ENCODE data around the gene PLEKHA1.

PLEKHA1 gene

GRCh38 chr10:122468926-122469781, 94.6 kb downstream of the PLEKHA1 start:
- peak; percentile 99 for DNase-seq
- Histone ChIP-seq H2AFZ (ENCODE audit: low read depth, low read length) (no peak overlapping the region), H2BK12ac (ENCODE audit: low read length in 2 of 2) (peak overlapping the region; percentile 84 to 97), H3K36me3 (ENCODE audit: control insufficient read depth in 1 of 2, insufficient read depth in 2 of 2, low read depth in 1 of 2, low read length in 2 of 2) (peaks cover 3 to 39% of the 10 kb centered on the region in 2 experiments), H2BK15ac (ENCODE audit: low read depth, poor library complexity, severe bottlenecking) (peak overlapping the region; percentile 96), H3K14ac (ENCODE audit: low read length in 2 of 2) (no peak overlapping the region), H3K4me2 (ENCODE audit: low read length, poor library complexity, severe bottlenecking) (no peak overlapping the region), H3K27ac (ENCODE audit: low read length, poor library complexity, severe bottlenecking) (peak overlapping the region; percentile 10), H3K9ac (ENCODE audit: low read length) (peak overlapping the region; percentile 62), H4K91ac (ENCODE audit: low read length) (peak overlapping the region; percentile 92), H3K4me1 (ENCODE audit: control insufficient read depth, insufficient read depth, low read depth, low read length) (peaks cover 6% of the 10 kb centered on the region), H3K9me3 (ENCODE audit: control insufficient read depth, low read length) (no peaks in the 10 kb centered on the region), H3K27me3 (ENCODE audit: control insufficient read depth in 1 of 2, insufficient read depth in 1 of 2, low read length in 2 of 2) (no peaks in the 10 kb centered on the region), H3K18ac (ENCODE audit: low read depth in 1 of 2, low read length in 2 of 2) (peak overlapping the region; percentile 49 to 94), H4K8ac (ENCODE audit: low read length) (peak overlapping the region; percentile 52), H2BK5ac (ENCODE audit: low read depth, low read length, poor library complexity, severe bottlenecking) (no peak overlapping the region), H3K79me1 (replicated peaks; ENCODE audit: low read length, poor library complexity, severe bottlenecking) (peaks cover 22% of the 10 kb centered on the region), H3K23ac (ENCODE audit: low read length in 2 of 2) (no peak overlapping the region), H3K4ac (ENCODE audit: low read depth in 1 of 2, low read length in 2 of 2) (peak overlapping the region; percentile 55 to 92), H3K4me3 (ENCODE audit: insufficient read depth in 1 of 2, low read depth in 1 of 2, low read length in 2 of 2) (peak overlapping the region in 1 of 2 experiments; percentile 49), H2BK120ac (ENCODE audit: low read depth, low read length) (peak overlapping the region; percentile 42), H2AK5ac (ENCODE audit: low read length, severe bottlenecking) (no peak overlapping the region)
- WGBS = 26% methylated on average over 9 of the region's 11 CpGs

- Histone ChIP-seq H3K27ac (ENCODE audit: low read length, poor library complexity, severe bottlenecking) (no peak overlapping the region), H3K36me3 (ENCODE audit: control insufficient read depth in 1 of 2, insufficient read depth in 2 of 2, low read depth in 1 of 2, low read length in 2 of 2) (peaks cover 3 to 36% of the 10 kb centered on the region in 2 experiments), H2AK5ac (ENCODE audit: low read length, severe bottlenecking) (no peak overlapping the region), H3K4ac (ENCODE audit: low read depth in 1 of 2, low read length in 2 of 2) (peak overlapping the region in 1 of 2 experiments; percentile 86), H2BK120ac (ENCODE audit: low read depth, low read length) (peak overlapping the region; percentile 42), H3K4me1 (ENCODE audit: control insufficient read depth, insufficient read depth, low read depth, low read length) (peaks cover 10% of the 10 kb centered on the region), H2BK12ac (ENCODE audit: low read length in 2 of 2) (peak overlapping the region; percentile 19 to 56), H3K79me1 (replicated peaks; ENCODE audit: low read length, poor library complexity, severe bottlenecking) (peaks cover 21% of the 10 kb centered on the region), H2BK5ac (ENCODE audit: low read depth, low read length, poor library complexity, severe bottlenecking) (no peak overlapping the region), H3K23ac (ENCODE audit: low read length in 2 of 2) (no peak overlapping the region), H2BK15ac (ENCODE audit: low read depth, poor library complexity, severe bottlenecking) (no peak overlapping the region), H3K4me3 (ENCODE audit: insufficient read depth in 1 of 2, low read depth in 1 of 2, low read length in 2 of 2) (no peak overlapping the region), H3K4me2 (ENCODE audit: low read length, poor library complexity, severe bottlenecking) (no peak overlapping the region), H4K8ac (ENCODE audit: low read length) (no peak overlapping the region), H3K18ac (ENCODE audit: low read depth in 1 of 2, low read length in 2 of 2) (peak overlapping the region in 1 of 2 experiments; percentile 58), H3K9ac (ENCODE audit: low read length) (peak overlapping the region; percentile 53), H3K9me3 (ENCODE audit: control insufficient read depth, low read length) (no peaks in the 10 kb centered on the region), H4K91ac (ENCODE audit: low read length) (no peak overlapping the region), H2AFZ (ENCODE audit: low read depth, low read length) (no peak overlapping the region), H3K14ac (ENCODE audit: low read length in 2 of 2) (no peak overlapping the region), H3K27me3 (ENCODE audit: control insufficient read depth in 1 of 2, insufficient read depth in 1 of 2, low read length in 2 of 2) (no peaks in the 10 kb centered on the region)
- DNase-seq = no peak
- WGBS = 95% methylated on average over 4 of the region's 4 CpGs
Observed at GRCh38 chr10:122469848-122470247, 95.3 kb downstream of the PLEKHA1 start.

- Histone ChIP-seq H4K91ac (ENCODE audit: low read length) (peak overlapping the region; percentile 30), H3K4me2 (ENCODE audit: low read length, poor library complexity, severe bottlenecking) (no peak overlapping the region), H2BK120ac (ENCODE audit: low read depth, low read length) (peak overlapping the region; percentile 2), H3K27me3 (ENCODE audit: control insufficient read depth in 1 of 2, insufficient read depth in 1 of 2, low read length in 2 of 2) (no peaks in the 10 kb centered on the region), H2AK5ac (ENCODE audit: low read length, severe bottlenecking) (no peak overlapping the region), H3K4me3 (ENCODE audit: insufficient read depth in 1 of 2, low read depth in 1 of 2, low read length in 2 of 2) (no peak overlapping the region), H3K14ac (ENCODE audit: low read length in 2 of 2) (no peak overlapping the region), H2BK12ac (ENCODE audit: low read length in 2 of 2) (peak overlapping the region in 1 of 2 experiments; percentile 85), H3K4me1 (ENCODE audit: control insufficient read depth, insufficient read depth, low read depth, low read length) (peaks cover 26% of the 10 kb centered on the region), H2BK15ac (ENCODE audit: low read depth, poor library complexity, severe bottlenecking) (peak overlapping the region; percentile 44), H2BK5ac (ENCODE audit: low read depth, low read length, poor library complexity, severe bottlenecking) (no peak overlapping the region), H3K18ac (ENCODE audit: low read depth in 1 of 2, low read length in 2 of 2) (peak overlapping the region; percentile 5 to 56), H3K4ac (ENCODE audit: low read depth in 1 of 2, low read length in 2 of 2) (no peak overlapping the region), H3K9ac (ENCODE audit: low read length) (peak overlapping the region; percentile 32), H3K9me3 (ENCODE audit: control insufficient read depth, low read length) (no peaks in the 10 kb centered on the region), H3K36me3 (ENCODE audit: control insufficient read depth in 1 of 2, insufficient read depth in 2 of 2, low read depth in 1 of 2, low read length in 2 of 2) (peaks cover 8 to 25% of the 10 kb centered on the region in 2 experiments), H4K8ac (ENCODE audit: low read length) (peak overlapping the region; percentile 19), H3K27ac (ENCODE audit: low read length, poor library complexity, severe bottlenecking) (no peak overlapping the region), H3K79me1 (replicated peaks; ENCODE audit: low read length, poor library complexity, severe bottlenecking) (peaks cover 20% of the 10 kb centered on the region), H3K23ac (ENCODE audit: low read length in 2 of 2) (no peak overlapping the region), H2AFZ (ENCODE audit: low read depth, low read length) (no peak overlapping the region)
- no peak for DNase-seq
- 95% methylated on average over 4 of the region's 4 CpGs for WGBS
Observed at GRCh38 chr10:122471531-122472177, 97.1 kb downstream of the PLEKHA1 start.

- H3K18ac ChIP-seq (ENCODE audit: low read depth in 1 of 2, low read length in 2 of 2) = peak overlapping the region in 1 of 2 experiments; percentile 67
- no peak for DNase-seq
- H3K4me2 ChIP-seq (ENCODE audit: low read length, poor library complexity, severe bottlenecking) = no peak overlapping the region
- no peak overlapping the region for H3K23ac ChIP-seq (ENCODE audit: low read length in 2 of 2)
- peaks cover 22% of the 10 kb centered on the region for H3K79me1 ChIP-seq (replicated peaks; ENCODE audit: low read length, poor library complexity, severe bottlenecking)
- 71% methylated on average over 7 of the region's 8 CpGs for WGBS
- H3K14ac ChIP-seq (ENCODE audit: low read length in 2 of 2) = no peak overlapping the region
- no peak overlapping the region for H3K4me3 ChIP-seq (ENCODE audit: insufficient read depth in 1 of 2, low read depth in 1 of 2, low read length in 2 of 2)
- no peaks in the 10 kb centered on the region for H3K27me3 ChIP-seq (ENCODE audit: control insufficient read depth in 1 of 2, insufficient read depth in 1 of 2, low read length in 2 of 2)
- peaks cover 8 to 29% of the 10 kb centered on the region in 2 experiments for H3K36me3 ChIP-seq (ENCODE audit: control insufficient read depth in 1 of 2, insufficient read depth in 2 of 2, low read depth in 1 of 2, low read length in 2 of 2)
- H2BK120ac ChIP-seq (ENCODE audit: low read depth, low read length) = no peak overlapping the region
- H2AFZ ChIP-seq (ENCODE audit: low read depth, low read length) = no peak overlapping the region
- H2BK5ac ChIP-seq (ENCODE audit: low read depth, low read length, poor library complexity, severe bottlenecking) = no peak overlapping the region
- H2BK12ac ChIP-seq (ENCODE audit: low read length in 2 of 2) = peak overlapping the region; percentile 29 to 45
- no peaks in the 10 kb centered on the region for H3K9me3 ChIP-seq (ENCODE audit: control insufficient read depth, low read length)
- H3K27ac ChIP-seq (ENCODE audit: low read length, poor library complexity, severe bottlenecking) = no peak overlapping the region
- H4K8ac ChIP-seq (ENCODE audit: low read length) = no peak overlapping the region
- H2BK15ac ChIP-seq (ENCODE audit: low read depth, poor library complexity, severe bottlenecking) = no peak overlapping the region
- no peak overlapping the region for H2AK5ac ChIP-seq (ENCODE audit: low read length, severe bottlenecking)
- no peak overlapping the region for H3K9ac ChIP-seq (ENCODE audit: low read length)
- H3K4ac ChIP-seq (ENCODE audit: low read depth in 1 of 2, low read length in 2 of 2) = peak overlapping the region in 1 of 2 experiments; percentile 24
- H3K4me1 ChIP-seq (ENCODE audit: control insufficient read depth, insufficient read depth, low read depth, low read length) = peaks cover 28% of the 10 kb centered on the region
- peak overlapping the region; percentile 0 for H4K91ac ChIP-seq (ENCODE audit: low read length)
Observed at GRCh38 chr10:122473116-122473515, 98.6 kb downstream of the PLEKHA1 start.

All from mesenchymal stem cell (in vitro differentiated cells and primary cell).